Measurements from ENCODE around the gene C2orf76. TPM values are rescaled to one million over a fixed set of nuclear protein-coding genes. Genes with fewer than 3 reads are reported as not detected.

Gene C2orf76
- total RNA-seq, 1 experiment from 2014 or later = 10.2 TPM

DNA sequence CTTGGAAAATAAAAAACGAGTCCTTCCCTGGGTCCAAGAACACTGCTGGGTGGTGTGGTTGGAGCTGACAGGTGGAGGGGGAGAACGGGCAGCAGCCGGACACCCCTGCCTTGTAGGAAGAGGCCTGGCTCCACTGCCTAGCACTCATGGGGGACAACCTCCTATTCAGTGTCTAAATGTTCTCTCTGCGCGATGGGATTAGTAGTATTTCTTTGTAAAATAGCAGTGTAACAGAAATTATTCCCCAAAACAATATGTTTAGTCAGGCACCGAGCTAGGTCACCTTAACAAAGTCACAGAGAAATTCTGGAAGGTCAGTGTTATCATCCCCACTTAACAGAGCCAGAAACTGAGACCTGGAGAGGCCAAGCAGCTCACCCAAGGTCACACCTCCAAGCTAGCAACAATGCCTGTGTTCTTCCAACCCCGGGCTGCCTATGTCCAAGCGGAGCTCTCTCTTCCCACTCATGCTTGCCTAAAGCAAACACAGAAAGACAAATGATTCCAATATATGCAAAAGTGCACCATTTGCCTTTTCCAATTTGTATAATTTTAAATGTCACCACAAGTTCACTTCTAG lies 75.0 kb downstream of the C2orf76 start:
- Histone ChIP-seq H3K9ac (ENCODE audit: low read length) (no peak overlapping the region), H3K79me2 (ENCODE audit: low read length) (no peaks in the 10 kb centered on the region), H3K27me3 (ENCODE audit: low read length) (no peaks in the 10 kb centered on the region), H3K4me2 (ENCODE audit: low read length) (peak overlapping the region; percentile 23), H4K20me1 (ENCODE audit: low read length) (no peaks in the 10 kb centered on the region), H3K4me3 (ENCODE audit: low read length) (no peak overlapping the region), H3K9me3 (ENCODE audit: low read length) (no peaks in the 10 kb centered on the region), H3K4me1 (ENCODE audit: insufficient read depth, low read length) (peaks cover 8% of the 10 kb centered on the region; the same call in 1 of the 2 replicates), H3K9me2 (replicated peaks; ENCODE audit: low read length) (no peaks in the 10 kb centered on the region), H2AFZ (ENCODE audit: low read length) (no peak overlapping the region), H3K36me3 (ENCODE audit: low read depth, low read length) (no peaks in the 10 kb centered on the region), H3K27ac (ENCODE audit: low read length) (no peak overlapping the region), H3F3A (ENCODE audit: low read length, unreplicated experiment) (no peaks in the 10 kb centered on the region)
- intact Hi-C loops (cut with micrococcal nuclease) = loop anchor here (1.0 to 10.0 kb wide), 4 partner anchors 127 to 409 kb away; no protein-coding TSS in a partner anchor
- TF ChIP-seq, protein P1, sequence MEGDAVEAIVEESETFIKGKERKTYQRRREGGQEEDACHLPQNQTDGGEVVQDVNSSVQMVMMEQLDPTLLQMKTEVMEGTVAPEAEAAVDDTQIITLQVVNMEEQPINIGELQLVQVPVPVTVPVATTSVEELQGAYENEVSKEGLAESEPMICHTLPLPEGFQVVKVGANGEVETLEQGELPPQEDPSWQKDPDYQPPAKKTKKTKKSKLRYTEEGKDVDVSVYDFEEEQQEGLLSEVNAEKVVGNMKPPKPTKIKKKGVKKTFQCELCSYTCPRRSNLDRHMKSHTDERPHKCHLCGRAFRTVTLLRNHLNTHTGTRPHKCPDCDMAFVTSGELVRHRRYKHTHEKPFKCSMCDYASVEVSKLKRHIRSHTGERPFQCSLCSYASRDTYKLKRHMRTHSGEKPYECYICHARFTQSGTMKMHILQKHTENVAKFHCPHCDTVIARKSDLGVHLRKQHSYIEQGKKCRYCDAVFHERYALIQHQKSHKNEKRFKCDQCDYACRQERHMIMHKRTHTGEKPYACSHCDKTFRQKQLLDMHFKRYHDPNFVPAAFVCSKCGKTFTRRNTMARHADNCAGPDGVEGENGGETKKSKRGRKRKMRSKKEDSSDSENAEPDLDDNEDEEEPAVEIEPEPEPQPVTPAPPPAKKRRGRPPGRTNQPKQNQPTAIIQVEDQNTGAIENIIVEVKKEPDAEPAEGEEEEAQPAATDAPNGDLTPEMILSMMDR (conservative IDR thresholded peaks at IDR 0.05; ENCODE audit: low read depth, low read length) = no peak
- TF ChIP-seq EZH2 (IDR thresholded peaks at IDR 0.05; ENCODE audit: low read length, unreplicated experiment) (no peak), EZH2phosphoT487 (IDR thresholded peaks at IDR 0.05; ENCODE audit: borderline replicate concordance, low read length) (no peak)
- DNase-seq (no peak), ATAC-seq (no peak)
- BruUV-seq (replicated peaks) = no TSS peak
- POLR2A ChIA-PET (ENCODE audit: unreplicated experiment) = no interaction called here
- CTCF ChIA-PET = interaction anchor here (0.5 to 1.2 kb wide), 2 partner anchors 99 to 410 kb away, joined by 4 to 5 read pairs; no protein-coding TSS in a partner anchor

DNA sequence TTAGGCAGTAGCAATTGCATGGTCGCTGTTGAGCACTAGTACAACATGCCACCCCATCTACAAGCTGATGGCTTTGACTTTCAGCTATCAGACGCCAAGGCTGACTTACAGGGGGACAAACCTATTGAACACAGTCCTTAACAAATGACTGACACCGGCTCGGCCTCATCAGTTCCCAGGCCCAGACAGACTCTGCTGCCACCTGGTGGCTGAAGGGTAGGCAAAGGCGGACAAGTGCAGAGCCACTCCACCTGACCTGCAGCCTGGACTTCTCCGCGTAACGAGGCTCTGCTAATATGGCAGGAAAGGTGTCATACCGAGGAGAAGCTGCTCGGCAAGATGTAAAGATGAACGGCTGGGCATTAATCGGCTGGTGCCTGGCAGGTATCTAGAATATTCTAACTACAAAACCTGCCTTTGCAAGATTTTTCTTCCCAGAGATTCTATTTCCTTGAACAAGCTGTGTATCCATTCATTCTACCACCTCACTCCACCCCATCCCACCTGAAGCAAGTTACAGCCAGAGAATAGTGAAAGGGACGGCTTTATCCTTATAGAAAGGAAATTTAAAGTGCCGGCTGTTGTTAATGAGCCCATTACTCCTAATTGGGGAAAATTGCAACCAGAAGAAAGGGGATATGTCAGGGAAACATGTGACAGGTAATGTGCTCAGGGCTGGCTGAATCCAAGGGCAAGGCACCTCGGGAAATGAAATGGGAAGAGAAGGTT lies 75.6 kb downstream of the C2orf76 start:
- TF ChIP-seq EZH2phosphoT487 (IDR thresholded peaks at IDR 0.05; ENCODE audit: borderline replicate concordance, low read length) = no peak
- TF ChIP-seq EZH2 (IDR thresholded peaks at IDR 0.05; ENCODE audit: low read length, unreplicated experiment) = no peak
- TF ChIP-seq, protein P1 (conservative IDR thresholded peaks at IDR 0.05; ENCODE audit: low read depth, low read length) = peak; percentile 94
- no peaks in the 10 kb centered on the region for H3K79me2 ChIP-seq (ENCODE audit: low read length)
- ChIA-PET POLR2A (ENCODE audit: unreplicated experiment) (no interaction called here), CTCF (interaction anchor here (0.5 to 1.2 kb wide), 2 partner anchors 98 to 409 kb away, joined by 4 to 5 read pairs; no protein-coding TSS in a partner anchor)
- H3K9me3 ChIP-seq (ENCODE audit: low read length) = no peaks in the 10 kb centered on the region
- H4K20me1 ChIP-seq (ENCODE audit: low read length) = no peaks in the 10 kb centered on the region
- H3K4me2 ChIP-seq (ENCODE audit: low read length) = peak overlapping the region; percentile 13; the same call in 1 of the 2 replicates
- no peak overlapping the region for H3K4me3 ChIP-seq (ENCODE audit: low read length)
- no peak overlapping the region for H2AFZ ChIP-seq (ENCODE audit: low read length)
- no TSS peak for BruUV-seq (replicated peaks)
- no peak overlapping the region for H3K9ac ChIP-seq (ENCODE audit: low read length)
- H3K27ac ChIP-seq (ENCODE audit: low read length) = no peak overlapping the region
- intact Hi-C loops (cut with micrococcal nuclease) = loop anchor here (1.0 to 10.0 kb wide), 4 partner anchors 126 to 409 kb away; no protein-coding TSS in a partner anchor
- DNase-seq (peak; percentile 87), ATAC-seq (peak; percentile 96)
- H3K9me2 ChIP-seq (replicated peaks; ENCODE audit: low read length) = no peaks in the 10 kb centered on the region
- no peaks in the 10 kb centered on the region for H3F3A ChIP-seq (ENCODE audit: low read length, unreplicated experiment)
- no peaks in the 10 kb centered on the region for H3K27me3 ChIP-seq (ENCODE audit: low read length)
- no peaks in the 10 kb centered on the region for H3K36me3 ChIP-seq (ENCODE audit: low read depth, low read length)
- peaks cover 8% of the 10 kb centered on the region; the same call in 1 of the 2 replicates for H3K4me1 ChIP-seq (ENCODE audit: insufficient read depth, low read length)

Measured in PC-3 (cell line).